Psoas muscle (tissue), 8 donors: ENCODE measurements around the gene ZBTB24. TPM values are rescaled to one million over a fixed set of nuclear protein-coding genes. Genes with fewer than 3 reads are reported as not detected.

Experiments used
- ATAC-seq, 4 donors: fragments of 200-7000 bp; cut with Tn5 transposase; one replicate each; pipeline ENCODE4 v1.9.1; 2020; ENCODE audit warnings: moderate library complexity in 3 of 4, mild to moderate bottlenecking in 2 of 4
- DNase-seq, 2 donors: peaks; one replicate each; pipeline ENCODE4 v3.0.0-alpha.2; 2020
- H3K27ac ChIP-seq: fragments of 200-600 bp; one replicate; pipeline ENCODE4 v1.8.0; 2022
- H3K27me3 ChIP-seq, 3 donors: fragments of 200-600 bp in 1 of 3; one replicate each; pipeline versions ENCODE4 v1.6.1 to v1.8.0; 2013 to 2022; ENCODE audit warnings: low read length in 2 of 3, mild to moderate bottlenecking in 2 of 3, moderate library complexity in 1 of 3; ENCODE audit not compliant: insufficient read depth in 3 of 3
- H3K36me3 ChIP-seq, 2 donors: fragments of 200-600 bp in 1 of 2; one replicate each; pipeline versions ENCODE4 v1.6.1 to v1.8.0; 2013 to 2022; ENCODE audit warnings: low read depth in 1 of 2, mild to moderate bottlenecking in 1 of 2, moderate library complexity in 1 of 2; ENCODE audit not compliant: insufficient read depth in 1 of 2
- H3K4me1 ChIP-seq: fragments of 200-600 bp; one replicate; pipeline ENCODE4 v1.8.0; 2022
- H3K4me3 ChIP-seq: fragments of 200-600 bp; one replicate; pipeline ENCODE4 v1.8.0; 2022; ENCODE audit warnings: mild to moderate bottlenecking
- H3K9me3 ChIP-seq: fragments of 200-600 bp; one replicate; pipeline ENCODE4 v1.8.0; 2022
- WGBS, 3 donors: extraction: QIAGEN DNeasy Blood & Tissue Kit; methylation state at CpG; one replicate each; pipeline versions ENCODE4 v1.1.6 to v1.1.7; 2013; 5-methylcytosine and 5-hydroxymethylcytosine counted together
- intact Hi-C, 2 donors: fragments of 100-400 bp; cut with DNase I; formaldehyde crosslinking; loops; one replicate each; pipeline versions ENCODE4 v1.11.0 to v1.14.2; 2022
- polyA plus RNA-seq, 3 donors: library from polyadenylated mRNA; stranded (reverse); fragments of 200-250 nt; gene quantifications; one replicate each; pipeline ENCODE4 v1.2.3, GENCODE V29; 2013
- total RNA-seq, 4 donors: library from RNA; stranded (reverse); fragmentation: NEBNext Ultra II Directional in 2 of 4; extraction: Animal tissue kit (Norgen Biotek cat#: 25700) in 2 of 4; gene quantifications; one replicate each; pipeline versions ENCODE4 v1.2.1 to v1.2.4, GENCODE V29; 2021 to 2023
- TF ChIP-seq, protein P1 (sequence below): fragments of 200-600 bp; IDR thresholded peaks from one replicate; pipeline ENCODE4 v1.8.0; 2022; ENCODE audit warnings: antibody characterized with exemption
- donor health status: healthy with polysubstance abuse.
- donor health status: DM: no; HTN: no; CAD: no; lungs with moderate emphysema.
- donor health status: Bipolar disorder and iron deficiency.
- donor health status: healthy.
- donor health status: DM: yes; HTN: yes; CAD: no.
- donor health status: DM: no; HTN: no; CAD: no.
- donor health status: DM: no; HTN: no; CAD: no.
- donor health status: DM: yes; HTN: yes; CAD: no.

Gene ZBTB24
- total and polyA plus RNA-seq, 7 donors, result 2.3 to 5.8 (median 5.3) TPM

GRCh38 chr6:109446541-109446940 is 36.5 kb downstream of the ZBTB24 start:
- intact Hi-C loops, result no loop called here
- no peaks in the 10 kb centered on the region for H3K27me3 ChIP-seq
- H3K9me3 ChIP-seq, result no peaks in the 10 kb centered on the region
- DNase-seq (no peak), ATAC-seq (no peak)
- H3K4me3 ChIP-seq, result no peak overlapping the region
- H3K36me3 ChIP-seq, result peaks cover 0 to 29% of the 10 kb centered on the region in 2 donors
- TF ChIP-seq, protein P1, sequence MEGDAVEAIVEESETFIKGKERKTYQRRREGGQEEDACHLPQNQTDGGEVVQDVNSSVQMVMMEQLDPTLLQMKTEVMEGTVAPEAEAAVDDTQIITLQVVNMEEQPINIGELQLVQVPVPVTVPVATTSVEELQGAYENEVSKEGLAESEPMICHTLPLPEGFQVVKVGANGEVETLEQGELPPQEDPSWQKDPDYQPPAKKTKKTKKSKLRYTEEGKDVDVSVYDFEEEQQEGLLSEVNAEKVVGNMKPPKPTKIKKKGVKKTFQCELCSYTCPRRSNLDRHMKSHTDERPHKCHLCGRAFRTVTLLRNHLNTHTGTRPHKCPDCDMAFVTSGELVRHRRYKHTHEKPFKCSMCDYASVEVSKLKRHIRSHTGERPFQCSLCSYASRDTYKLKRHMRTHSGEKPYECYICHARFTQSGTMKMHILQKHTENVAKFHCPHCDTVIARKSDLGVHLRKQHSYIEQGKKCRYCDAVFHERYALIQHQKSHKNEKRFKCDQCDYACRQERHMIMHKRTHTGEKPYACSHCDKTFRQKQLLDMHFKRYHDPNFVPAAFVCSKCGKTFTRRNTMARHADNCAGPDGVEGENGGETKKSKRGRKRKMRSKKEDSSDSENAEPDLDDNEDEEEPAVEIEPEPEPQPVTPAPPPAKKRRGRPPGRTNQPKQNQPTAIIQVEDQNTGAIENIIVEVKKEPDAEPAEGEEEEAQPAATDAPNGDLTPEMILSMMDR, result no peak
- no peak overlapping the region for H3K27ac ChIP-seq
- 92% methylated on average over 7 to 8 of the region's 8 CpGs for WGBS, 3 donors
- peaks cover 6% of the 10 kb centered on the region for H3K4me1 ChIP-seq

DNA sequence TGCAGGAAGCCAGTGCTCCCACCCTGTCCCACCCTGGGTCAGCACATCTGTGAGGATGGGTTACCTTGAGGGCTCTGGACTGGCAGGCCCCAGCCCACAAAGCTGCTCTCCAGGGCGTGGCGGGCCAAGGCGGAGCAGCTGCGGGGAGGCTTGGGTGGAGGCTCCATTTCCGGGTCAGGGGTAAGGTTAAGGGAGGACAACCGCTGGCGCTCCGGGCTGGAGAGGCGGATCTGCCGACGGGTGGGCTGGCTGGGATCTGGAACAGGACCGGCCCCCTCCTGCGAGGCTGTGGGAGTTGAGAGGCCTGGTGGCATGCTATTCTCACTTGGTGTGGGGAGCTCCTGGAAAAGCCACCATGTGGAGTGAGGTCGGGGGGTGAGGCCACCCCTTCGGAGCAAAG is 36.9 kb downstream of the ZBTB24 start:
- Histone ChIP-seq H3K36me3 (peaks cover 0 to 29% of the 10 kb centered on the region in 2 donors), H3K4me3 (no peak overlapping the region), H3K4me1 (peaks cover 10% of the 10 kb centered on the region), H3K27me3 (no peaks in the 10 kb centered on the region), H3K9me3 (no peaks in the 10 kb centered on the region), H3K27ac (no peak overlapping the region)
- TF ChIP-seq, protein P1, result no peak
- no peak for DNase-seq
- WGBS, 3 donors, result 80 to 90% (median 89%) methylated on average over 14 to 15 of the region's 15 CpGs
- intact Hi-C loops, result no loop called here
- no peak for ATAC-seq

- DNase-seq, result no peak
Observed at GRCh38 chr6:109445382-109445781, 37.6 kb downstream of the ZBTB24 start.

GRCh38 chr6:109443425-109443950 is 39.5 kb downstream of the ZBTB24 start:
- no peaks in the 10 kb centered on the region for H3K27me3 ChIP-seq
- ATAC-seq (no peak), DNase-seq (no peak)
- WGBS, 3 donors, result 88 to 94% (median 89%) methylated on average over 10 of the region's 10 CpGs
- TF ChIP-seq, protein P1, result no peak
- H3K9me3 ChIP-seq, result no peaks in the 10 kb centered on the region
- no peak overlapping the region for H3K4me3 ChIP-seq
- no peak overlapping the region for H3K27ac ChIP-seq
- peaks cover 0 to 29% of the 10 kb centered on the region in 2 donors for H3K36me3 ChIP-seq
- H3K4me1 ChIP-seq, result peaks cover 17% of the 10 kb centered on the region
- intact Hi-C loops, result loop anchor here in 1 of 2 donors (5.0 kb wide), 1 partner anchor 56 kb away; no protein-coding TSS in a partner anchor

More at GRCh38 chr6:109445382-109445781, 37.6 kb downstream of the ZBTB24 start:
- peaks cover 10% of the 10 kb centered on the region for H3K4me1 ChIP-seq
- ATAC-seq, result no peak
- intact Hi-C loops, result no loop called here
- no peaks in the 10 kb centered on the region for H3K27me3 ChIP-seq
- H3K36me3 ChIP-seq, result peaks cover 0 to 29% of the 10 kb centered on the region in 2 donors
- WGBS, 3 donors, result 88 to 90% (median 89%) methylated on average over 9 of the region's 9 CpGs
- H3K4me3 ChIP-seq, result no peak overlapping the region
- TF ChIP-seq, protein P1, result no peak
- no peaks in the 10 kb centered on the region for H3K9me3 ChIP-seq
- H3K27ac ChIP-seq, result no peak overlapping the region
